ENCODE data around the gene RWDD2A.

DNA sequence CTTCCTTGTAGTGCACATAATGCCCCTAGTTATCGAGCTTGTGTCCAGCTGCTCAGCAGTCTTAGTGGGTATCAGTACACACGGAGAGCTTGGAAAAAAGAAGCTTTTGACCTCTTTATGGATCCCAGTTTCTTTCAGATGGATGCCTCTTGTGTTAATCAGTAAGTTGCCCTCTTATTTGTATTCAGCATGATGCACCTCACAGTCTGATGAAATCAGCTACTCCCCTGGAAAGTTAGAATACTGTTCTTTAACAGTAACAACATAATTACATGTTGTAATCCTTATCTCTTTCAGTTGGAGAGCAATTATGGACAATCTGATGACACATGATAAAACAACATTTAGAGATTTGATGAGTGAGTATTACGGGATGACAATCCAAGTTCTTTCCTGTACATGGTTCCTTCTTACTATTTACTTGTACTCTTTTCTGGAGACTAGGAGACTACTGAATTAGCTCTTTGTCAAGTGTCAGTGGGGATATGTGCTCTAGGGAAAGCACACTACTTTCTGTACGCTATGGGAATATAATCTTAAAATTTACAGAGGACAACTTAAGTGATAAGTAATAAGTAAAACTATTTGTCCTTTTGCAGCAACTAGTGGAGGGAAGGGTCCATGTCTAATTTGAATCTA, 39.2 kb upstream of the RWDD2A start:
- TF ChIP-seq, protein P1, sequence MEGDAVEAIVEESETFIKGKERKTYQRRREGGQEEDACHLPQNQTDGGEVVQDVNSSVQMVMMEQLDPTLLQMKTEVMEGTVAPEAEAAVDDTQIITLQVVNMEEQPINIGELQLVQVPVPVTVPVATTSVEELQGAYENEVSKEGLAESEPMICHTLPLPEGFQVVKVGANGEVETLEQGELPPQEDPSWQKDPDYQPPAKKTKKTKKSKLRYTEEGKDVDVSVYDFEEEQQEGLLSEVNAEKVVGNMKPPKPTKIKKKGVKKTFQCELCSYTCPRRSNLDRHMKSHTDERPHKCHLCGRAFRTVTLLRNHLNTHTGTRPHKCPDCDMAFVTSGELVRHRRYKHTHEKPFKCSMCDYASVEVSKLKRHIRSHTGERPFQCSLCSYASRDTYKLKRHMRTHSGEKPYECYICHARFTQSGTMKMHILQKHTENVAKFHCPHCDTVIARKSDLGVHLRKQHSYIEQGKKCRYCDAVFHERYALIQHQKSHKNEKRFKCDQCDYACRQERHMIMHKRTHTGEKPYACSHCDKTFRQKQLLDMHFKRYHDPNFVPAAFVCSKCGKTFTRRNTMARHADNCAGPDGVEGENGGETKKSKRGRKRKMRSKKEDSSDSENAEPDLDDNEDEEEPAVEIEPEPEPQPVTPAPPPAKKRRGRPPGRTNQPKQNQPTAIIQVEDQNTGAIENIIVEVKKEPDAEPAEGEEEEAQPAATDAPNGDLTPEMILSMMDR (IDR thresholded peaks at IDR 0.05): no peak
- TF ChIP-seq POLR2A (IDR thresholded peaks at IDR 0.05) (no peak), EP300 (IDR thresholded peaks at IDR 0.05) (no peak)

Measured in ovary (tissue), 3 donors.